B cell (primary cell): ENCODE measurements around the gene NOX1. TPM values are rescaled to one million over a fixed set of nuclear protein-coding genes. Genes with fewer than 3 reads are reported as not detected.

Source experiments
- ATAC-seq: fragments of 200-7000 bp; cut with Tn5 transposase; one replicate; pipeline ENCODE4 v1.10.0; 2021; ENCODE audit warnings: low read depth, mild to moderate bottlenecking, moderate number of reproducible peaks, moderate library complexity
- CTCF ChIA-PET: fragments of 350-600 bp; sonication (Branson Sonifier 250); formaldehyde crosslinking; loops from one replicate; lab custom pipeline; 2021; ENCODE audit warnings: antibody characterized with exemption, inconsistent platforms; lab: Charles Lee
- POLR2A ChIA-PET: fragments of 350-600 bp; sonication (Branson Sonifier 250); formaldehyde crosslinking; loops from one replicate; lab custom pipeline; 2021; ENCODE audit warnings: antibody characterized with exemption; lab: Charles Lee
- DNase-seq: peaks from one replicate; pipeline ENCODE4 v3.0.0; 2013
- H2AFZ ChIP-seq: 2 replicates; pipeline ENCODE4 v1.6.1; 2012; ENCODE audit warnings: mild to moderate bottlenecking, low read depth, low read length; ENCODE audit not compliant: insufficient read depth, poor library complexity, severe bottlenecking
- H3K27ac ChIP-seq, 2 donors: 1 replicate in 1 of 2; 2 replicates in 1 of 2; pipeline ENCODE4 v1.5.1; 2012 to 2013; ENCODE audit warnings: low read length in 2 of 2, mild to moderate bottlenecking in 2 of 2, moderate library complexity in 1 of 2
- H3K27me3 ChIP-seq, 4 experiments: fragments of 200-600 bp in 1 of 4; sonication (generic) in 1 of 4; replicated peaks in 1 of 4; 1 replicate in 2 of 4; 2 replicates in 2 of 4; pipeline versions ENCODE4 v1.6.1 to v1.7.0; 2013 to 2016; ENCODE audit warnings: low read length in 3 of 4, mild to moderate bottlenecking in 2 of 4, mixed read lengths in 1 of 4, moderate library complexity in 1 of 4; ENCODE audit not compliant: insufficient read depth in 4 of 4, control insufficient read depth in 3 of 4; ENCODE audit errors: control extremely low read depth in 1 of 4
- H3K36me3 ChIP-seq, 2 experiments: replicated peaks in 1 of 2; 1 replicate in 1 of 2; 2 replicates in 1 of 2; pipeline versions ENCODE4 v1.6.1 to v1.7.1; 2013; ENCODE audit warnings: low read length in 1 of 2; ENCODE audit not compliant: insufficient read depth in 2 of 2, control insufficient read depth in 1 of 2; ENCODE audit errors: control extremely low read depth in 1 of 2, extremely low read depth in 1 of 2
- H3K4me1 ChIP-seq, 2 donors: fragments of 200-600 bp in 1 of 2; sonication (generic) in 1 of 2; 1 replicate in 1 of 2; 2 replicates in 1 of 2; pipeline versions ENCODE4 v1.5.1 to v1.6.1; 2013 to 2017; ENCODE audit warnings: low read length in 2 of 2; ENCODE audit not compliant: control insufficient read depth in 2 of 2, insufficient read depth in 2 of 2
- H3K4me2 ChIP-seq: replicated peaks from 2 replicates; pipeline ENCODE3; 2012; ENCODE audit warnings: mild to moderate bottlenecking, low read depth, low read length; ENCODE audit not compliant: poor library complexity, severe bottlenecking
- H3K4me3 ChIP-seq, 5 experiments: fragments of 200-600 bp in 1 of 5; sonication (generic) in 1 of 5; 1 replicate in 3 of 5; 2 replicates in 2 of 5; pipeline versions ENCODE4 v1.5.1 to v1.7.0; 2011 to 2016; ENCODE audit warnings: low read length in 4 of 5, mild to moderate bottlenecking in 4 of 5, low read depth in 2 of 5, control low read depth in 1 of 5, moderate library complexity in 1 of 5; ENCODE audit not compliant: insufficient read depth in 1 of 5; ENCODE audit errors: control extremely low read depth in 1 of 5, extremely low read depth in 1 of 5
- H3K79me2 ChIP-seq: fragments of 200-600 bp; sonication (generic); one replicate; pipeline ENCODE4 v1.6.0; 2016; ENCODE audit warnings: low read length; ENCODE audit not compliant: control insufficient read depth, insufficient read depth
- H3K9ac ChIP-seq: fragments of 200-600 bp; sonication (generic); 2 replicates; pipeline ENCODE4 v1.6.1; 2017; ENCODE audit warnings: mild to moderate bottlenecking, low read length, moderate library complexity
- H3K9me3 ChIP-seq, 3 donors: one replicate each; pipeline versions ENCODE4 v1.6.1 to v1.7.1; 2013; ENCODE audit warnings: low read length in 2 of 3; ENCODE audit not compliant: control insufficient read depth in 2 of 3, insufficient read depth in 1 of 3; ENCODE audit errors: control extremely low read depth in 1 of 3
- H4K20me1 ChIP-seq: 2 replicates; pipeline ENCODE4 v1.6.0; 2012; ENCODE audit warnings: mild to moderate bottlenecking, low read length; ENCODE audit not compliant: insufficient read depth, control insufficient read depth, poor library complexity, severe bottlenecking
- H3K27ac Mint-ChIP-seq: one replicate; pipeline ENCODE4 v1.8.0; 2021; ENCODE audit warnings: mixed read lengths
- H3K27me3 Mint-ChIP-seq: one replicate; pipeline ENCODE4 v1.8.0; 2021; ENCODE audit warnings: mixed read lengths
- H3K4me1 Mint-ChIP-seq: one replicate; pipeline ENCODE4 v1.8.0; 2021; ENCODE audit warnings: mixed read lengths
- H3K4me3 Mint-ChIP-seq: one replicate; pipeline ENCODE4 v1.8.0; 2021; ENCODE audit warnings: mixed read lengths
- H3K9me3 Mint-ChIP-seq: one replicate; pipeline ENCODE4 v1.8.0; 2022; ENCODE audit warnings: mixed read lengths; ENCODE audit not compliant: insufficient read depth
- EZH2 ChIP-seq: IDR thresholded peaks from 2 replicates; pipeline ENCODE4 v1.6.1; 2012; ENCODE audit warnings: borderline replicate concordance, low read depth, mild to moderate bottlenecking, moderate library complexity, low read length; ENCODE audit not compliant: insufficient read depth, poor library complexity, severe bottlenecking
- WGBS: methylation state at CpG from one replicate; pipeline ENCODE4 v1.1.5; 2013; ENCODE audit warnings: missing lambda C conversion rate; ENCODE audit not compliant: insufficient coverage; 5-methylcytosine and 5-hydroxymethylcytosine counted together
- intact Hi-C: fragments of 100-400 bp; cut with micrococcal nuclease; formaldehyde crosslinking; loops from one replicate; pipeline ENCODE4 v1.10.0; 2022
- polyA plus RNA-seq: library from polyadenylated mRNA; depleted of rRNA; stranded (reverse); fragments of >200 nt; gene quantifications from 2 replicates; pipeline ENCODE4 v1.2.3, GENCODE V29; 2012
- total RNA-seq, 2 donors: library from RNA; stranded (reverse); fragments of 120-200 nt in 1 of 2; gene quantifications; 1 replicate in 1 of 2; 2 replicates in 1 of 2; pipeline versions ENCODE4 v1.2.3 to v1.2.4, GENCODE V29; 2013 to 2022
- TF ChIP-seq, protein P1 (sequence below): fragments of 200-600 bp; IDR thresholded peaks from one replicate; pipeline ENCODE4 v1.8.0; 2022; ENCODE audit warnings: antibody characterized with exemption, mild to moderate bottlenecking

Gene NOX1
- total and polyA plus RNA-seq, 2 donors (not counting 1 experiment from before 2014, with no cell fraction given), result 0.13 TPM; not detected in 1

DNA sequence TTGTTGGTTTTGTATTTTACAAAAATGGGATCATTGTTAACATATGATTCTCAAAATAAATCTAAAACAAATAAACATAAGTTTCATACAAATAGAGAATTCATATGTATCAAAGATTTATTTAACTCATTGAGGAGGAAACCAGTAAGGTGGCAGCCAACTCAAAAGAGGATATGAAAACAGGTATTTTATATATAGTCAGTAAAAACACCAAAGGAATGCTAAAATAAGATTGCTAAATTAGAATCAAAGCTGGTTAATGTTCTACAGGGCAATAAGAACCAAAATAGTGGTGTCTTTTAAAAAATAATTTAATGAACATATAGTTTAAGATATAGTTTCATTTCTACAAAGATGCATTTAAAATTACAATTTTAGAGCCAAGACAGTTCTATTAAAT lies 31.5 kb upstream of the NOX1 start:
- Histone ChIP-seq H3K4me3 (peak overlapping the region in 1 of 5 experiments; percentile 10), H3K9me3 (peaks cover 0 to 3% (median 0%) of the 10 kb centered on the region in 3 donors), H4K20me1 (no peaks in the 10 kb centered on the region), H3K4me1 (peaks cover 20 to 22% of the 10 kb centered on the region in 2 donors), H3K36me3 (no peaks in the 10 kb centered on the region), H3K4me2 (peak overlapping the region; percentile 30), H3K27ac (peak overlapping the region in 1 of 2 donors; percentile 61), H3K27me3 (no peaks in the 10 kb centered on the region), H3K9ac (no peak overlapping the region), H2AFZ (no peak overlapping the region), H3K79me2 (no peaks in the 10 kb centered on the region)
- peaks cover 28% of the 10 kb centered on the region for H3K4me1 Mint-ChIP-seq
- DNase-seq, result no peak
- H3K9me3 Mint-ChIP-seq, result no peaks in the 10 kb centered on the region
- H3K4me3 Mint-ChIP-seq, result no peak overlapping the region
- no peak for ATAC-seq
- ChIA-PET CTCF (interaction anchor here (1.2 kb wide), 1 partner anchor 10 kb away, joined by 4 read pairs; no protein-coding TSS in a partner anchor), POLR2A (no interaction called here)
- no peak for TF ChIP-seq EZH2
- TF ChIP-seq, protein P1, sequence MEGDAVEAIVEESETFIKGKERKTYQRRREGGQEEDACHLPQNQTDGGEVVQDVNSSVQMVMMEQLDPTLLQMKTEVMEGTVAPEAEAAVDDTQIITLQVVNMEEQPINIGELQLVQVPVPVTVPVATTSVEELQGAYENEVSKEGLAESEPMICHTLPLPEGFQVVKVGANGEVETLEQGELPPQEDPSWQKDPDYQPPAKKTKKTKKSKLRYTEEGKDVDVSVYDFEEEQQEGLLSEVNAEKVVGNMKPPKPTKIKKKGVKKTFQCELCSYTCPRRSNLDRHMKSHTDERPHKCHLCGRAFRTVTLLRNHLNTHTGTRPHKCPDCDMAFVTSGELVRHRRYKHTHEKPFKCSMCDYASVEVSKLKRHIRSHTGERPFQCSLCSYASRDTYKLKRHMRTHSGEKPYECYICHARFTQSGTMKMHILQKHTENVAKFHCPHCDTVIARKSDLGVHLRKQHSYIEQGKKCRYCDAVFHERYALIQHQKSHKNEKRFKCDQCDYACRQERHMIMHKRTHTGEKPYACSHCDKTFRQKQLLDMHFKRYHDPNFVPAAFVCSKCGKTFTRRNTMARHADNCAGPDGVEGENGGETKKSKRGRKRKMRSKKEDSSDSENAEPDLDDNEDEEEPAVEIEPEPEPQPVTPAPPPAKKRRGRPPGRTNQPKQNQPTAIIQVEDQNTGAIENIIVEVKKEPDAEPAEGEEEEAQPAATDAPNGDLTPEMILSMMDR, result no peak
- H3K27ac Mint-ChIP-seq, result no peak overlapping the region
- intact Hi-C loops, result no loop called here
- no peaks in the 10 kb centered on the region for H3K27me3 Mint-ChIP-seq

DNA sequence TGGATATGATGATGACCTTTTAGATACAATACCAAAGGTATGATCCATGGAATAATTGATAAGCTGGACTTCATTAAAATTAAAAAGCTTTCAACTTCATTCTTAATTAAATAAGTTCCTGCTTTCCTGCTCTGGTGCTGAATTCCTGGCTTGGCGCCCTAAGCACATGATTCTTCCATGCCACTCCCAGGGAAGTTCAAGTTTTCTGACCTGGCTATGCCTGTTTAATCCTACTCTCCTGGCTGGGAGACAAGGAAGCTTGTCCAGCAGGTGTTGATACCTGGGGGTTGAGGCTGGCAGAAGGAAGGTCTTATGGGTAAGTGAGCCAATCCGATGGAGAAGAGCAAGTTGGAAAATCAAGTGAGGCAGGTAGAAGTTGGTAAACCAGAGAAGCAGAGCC lies 30.3 kb upstream of the NOX1 start:
- no peak overlapping the region for H2AFZ ChIP-seq
- no peaks in the 10 kb centered on the region for H3K27me3 ChIP-seq
- no peak overlapping the region for H3K4me2 ChIP-seq
- no peak for TF ChIP-seq EZH2
- TF ChIP-seq, protein P1, result no peak
- H3K4me3 Mint-ChIP-seq, result no peak overlapping the region
- H3K27me3 Mint-ChIP-seq, result no peaks in the 10 kb centered on the region
- ChIA-PET POLR2A (no interaction called here), CTCF (no interaction called here)
- peak overlapping the region; percentile 56 for H3K27ac Mint-ChIP-seq
- H3K79me2 ChIP-seq, result no peaks in the 10 kb centered on the region
- H3K4me1 ChIP-seq, result peaks cover 20 to 22% of the 10 kb centered on the region in 2 donors
- H4K20me1 ChIP-seq, result no peaks in the 10 kb centered on the region
- no peak for DNase-seq
- peaks cover 0 to 3% (median 0%) of the 10 kb centered on the region in 3 donors for H3K9me3 ChIP-seq
- WGBS, result 100% methylated on average over 1 of the region's 2 CpGs
- H3K27ac ChIP-seq, result peak overlapping the region in 1 of 2 donors; percentile 61
- H3K9ac ChIP-seq, result no peak overlapping the region
- no peaks in the 10 kb centered on the region for H3K36me3 ChIP-seq
- intact Hi-C loops, result no loop called here
- H3K9me3 Mint-ChIP-seq, result no peaks in the 10 kb centered on the region
- no peak for ATAC-seq
- H3K4me3 ChIP-seq, result no peak overlapping the region
- peaks cover 28% of the 10 kb centered on the region for H3K4me1 Mint-ChIP-seq
